Melanocyte of skin (primary cell): ENCODE measurements around the gene CC2D1A. TPM values are rescaled to one million over a fixed set of nuclear protein-coding genes. Genes with fewer than 3 reads are reported as not detected.

ENCODE experiments used
- small RNA-seq, 2 donors: library from RNA; depleted of rRNA; stranded (forward); fragments of <200 nt; gene quantifications; one replicate each; pipeline ENCODE3, GENCODE V24; 2012
- total RNA-seq, 2 donors: library from RNA; depleted of rRNA; stranded (reverse); fragments of >200 nt; gene quantifications; 2 replicates each; pipeline ENCODE4 v1.2.3, GENCODE V29; 2012

The CC2D1A gene
- 10 to 100 TPM; 14.3 to 19.3 TPM for total RNA-seq

GRCh38 chr19:13905634-13906520, at the start of gene CC2D1A, which contains the start of gene BRME1:
TSS of gene CC2D1A (plus strand) at chr19:13906201. CDS start at chr19:13906442, 241 bp downstream.
TSS of gene BRME1 (minus strand) at chr19:13906117. CDS start at chr19:13904892, 1,225 bp downstream.

DNA sequence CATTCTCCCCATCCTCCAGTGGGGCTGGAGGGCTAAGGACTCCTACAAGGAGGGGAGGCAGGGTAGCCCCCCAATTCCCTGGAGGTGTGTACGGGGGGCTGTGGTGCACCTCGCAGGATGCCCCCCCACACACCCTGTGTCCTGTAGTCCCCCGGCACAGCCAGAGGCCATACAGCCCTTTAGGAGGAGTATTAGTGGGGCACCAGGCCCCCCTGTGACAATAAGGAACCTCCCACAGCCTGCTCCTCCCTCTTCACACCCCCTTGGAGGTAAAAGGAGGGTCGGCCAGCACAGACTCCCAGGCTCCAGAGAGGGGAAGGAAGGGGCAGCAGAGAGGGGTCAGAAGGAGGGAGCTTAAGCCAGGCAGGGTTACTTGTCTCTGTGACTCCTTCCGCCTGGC, 29.2 kb upstream of the CC2D1A start, which contains the start of gene NANOS3:
TSS of gene NANOS3 (plus strand) at position 301 of the 400 bp plus-strand sequence. CDS start 115 bp downstream, outside the sequence.

DNA sequence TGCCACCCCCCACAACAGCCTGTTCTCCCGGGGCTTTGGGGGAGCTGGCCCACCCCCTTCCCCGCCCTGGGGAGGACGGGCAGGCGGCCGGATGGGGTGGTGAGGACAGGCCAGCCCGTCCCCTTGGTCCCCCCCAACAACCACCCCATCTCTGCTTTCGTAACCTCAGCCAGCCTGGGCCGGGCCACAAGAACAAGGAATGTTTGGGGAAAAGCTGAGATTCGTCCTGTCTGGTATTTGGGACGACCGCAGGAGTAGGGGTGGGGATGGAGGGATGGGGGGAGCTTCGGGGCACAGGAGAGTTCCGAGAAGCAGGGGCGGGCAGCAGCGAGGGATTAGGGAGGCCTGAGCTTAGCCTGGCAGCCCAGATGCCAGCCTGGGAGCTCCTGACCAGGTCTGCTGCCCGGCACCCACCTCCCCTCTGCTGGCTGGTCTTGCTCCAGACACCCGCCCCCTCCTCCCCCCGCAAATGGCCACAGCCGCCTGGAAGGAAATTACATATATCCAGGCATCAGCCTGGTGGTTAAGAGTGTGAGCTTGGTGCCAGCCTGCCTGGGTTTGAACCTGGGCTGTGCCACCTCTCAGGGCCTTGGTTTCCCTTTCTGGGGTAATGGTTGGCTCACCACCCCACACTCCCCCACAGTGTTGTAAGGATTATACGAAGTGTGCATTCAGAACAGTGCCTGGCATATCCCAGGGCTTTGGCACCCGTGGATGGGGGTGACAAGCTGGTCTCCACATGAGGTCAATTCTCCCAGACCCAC, 32.5 kb downstream of the CC2D1A start, which contains the start of gene PODNL1:
TSS of gene PODNL1 (minus strand) at position 117 of the 764 bp plus-strand sequence. CDS start 236 bp downstream, outside the sequence.

DNA sequence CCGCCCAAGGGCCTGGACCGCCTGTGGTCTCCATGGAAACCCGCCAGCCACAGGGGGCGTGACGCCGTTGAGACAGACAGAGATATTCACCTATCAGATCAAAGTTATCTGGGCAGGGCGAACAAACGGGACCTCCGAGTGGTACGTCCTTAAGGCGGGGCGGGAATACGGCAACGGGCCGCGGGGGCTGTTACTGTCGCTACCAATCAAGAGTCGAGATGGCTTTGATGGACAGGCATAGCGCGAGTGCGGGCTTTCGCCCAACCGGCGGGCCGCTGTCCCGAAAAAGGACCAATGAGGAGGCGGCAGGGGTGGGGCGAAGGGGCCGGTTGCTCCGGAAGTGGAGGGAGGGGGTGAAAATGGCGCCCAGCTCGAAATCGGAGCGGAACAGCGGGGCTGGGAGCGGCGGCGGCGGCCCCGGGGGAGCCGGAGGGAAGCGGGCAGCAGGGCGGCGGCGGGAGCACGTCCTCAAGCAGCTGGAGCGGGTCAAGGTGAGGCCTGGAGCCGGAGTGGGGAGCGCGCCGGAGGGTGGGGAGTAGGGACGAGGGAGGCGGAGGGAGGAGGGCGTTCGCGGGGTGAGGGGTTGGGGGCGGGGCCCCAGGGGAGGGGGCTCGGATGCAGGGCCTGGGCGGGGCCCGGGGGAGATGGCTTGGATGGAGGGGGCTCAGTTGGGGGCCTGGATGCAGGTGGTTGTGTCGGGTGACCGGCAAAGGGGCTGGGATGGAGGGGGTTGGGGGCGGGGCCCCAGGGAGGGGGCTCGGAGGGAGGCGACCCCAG, 46.3 kb downstream of the CC2D1A start, which contains the start of gene DCAF15:
TSS of gene DCAF15 (plus strand) at position 356 of the 777 bp plus-strand sequence. CDS start at position 360, 4 bp downstream.

Small RNA genes within 50 kb of the gene (small RNA-seq; reads per million reads assigned to genes)
- 9.2 to 13.3 reads per million in 2 donors for gene MIR181C
- gene MIR181D = 36.7 to 56.0 reads per million in 2 donors

Other genes starting within 250 kb of the CC2D1A start
- 10 to 100 TPM; 36.8 to 37.6 TPM for gene MRI1, start 141.7 kb upstream of the CC2D1A start, total RNA-seq
- gene C19orf53, start 131.7 kb upstream of the CC2D1A start, total RNA-seq = 10 to 100 TPM; 54.7 to 64.6 TPM
- gene ZSWIM4, start 110.8 kb upstream of the CC2D1A start, total RNA-seq = 1 to 10 TPM; 3.3 to 3.4 TPM
- gene NANOS3, start 29.1 kb upstream of the CC2D1A start, total RNA-seq = not detected
- 1 to 10 TPM in 1 of 2 donors, under 1 TPM in 1; 1.00 to 1.4 TPM for gene BRME1, start 84 bp upstream of the CC2D1A start, total RNA-seq
- under 1 TPM; under 0.01 to 0.33 TPM for gene PODNL1, start 32.2 kb downstream of the CC2D1A start, total RNA-seq
- gene DCAF15, start 46.3 kb downstream of the CC2D1A start, total RNA-seq = 10 to 100 TPM; 12.4 to 16.3 TPM
- 1 to 10 TPM; 2.4 to 3.0 TPM for gene RFX1, start 100.1 kb downstream of the CC2D1A start, total RNA-seq
- gene RLN3, start 121.9 kb downstream of the CC2D1A start, total RNA-seq = not detected
- 1 to 10 TPM; 4.7 to 4.8 TPM for gene IL27RA, start 125.6 kb downstream of the CC2D1A start, total RNA-seq
- under 1 TPM; under 0.01 to 0.33 TPM for gene PALM3, start 155.9 kb downstream of the CC2D1A start, total RNA-seq
- gene MISP3, start 166.6 kb downstream of the CC2D1A start, total RNA-seq = under 1 TPM in 1 of 2 donors, not detected in 1; 0.69 TPM
- gene C19orf67, start 179.6 kb downstream of the CC2D1A start, total RNA-seq = not detected
- 10 to 100 TPM in 1 of 2 donors, 1 to 10 TPM in 1; 7.6 to 16.3 TPM for gene SAMD1, start 184.6 kb downstream of the CC2D1A start, total RNA-seq
- gene PRKACA, start 211.6 kb downstream of the CC2D1A start, total RNA-seq = 10 to 100 TPM; 41.6 to 54.0 TPM
- 10 to 100 TPM; 12.4 to 33.0 TPM for gene ASF1B, start 230.4 kb downstream of the CC2D1A start, total RNA-seq